ENCODE measurements around the gene TBPL1. TPM values are rescaled to one million over a fixed set of nuclear protein-coding genes. Genes with fewer than 3 reads are reported as not detected.

Gene TBPL1
- total and polyA plus RNA-seq, 4 donors, result 5.4 to 34.6 (median 11.5) TPM

DNA sequence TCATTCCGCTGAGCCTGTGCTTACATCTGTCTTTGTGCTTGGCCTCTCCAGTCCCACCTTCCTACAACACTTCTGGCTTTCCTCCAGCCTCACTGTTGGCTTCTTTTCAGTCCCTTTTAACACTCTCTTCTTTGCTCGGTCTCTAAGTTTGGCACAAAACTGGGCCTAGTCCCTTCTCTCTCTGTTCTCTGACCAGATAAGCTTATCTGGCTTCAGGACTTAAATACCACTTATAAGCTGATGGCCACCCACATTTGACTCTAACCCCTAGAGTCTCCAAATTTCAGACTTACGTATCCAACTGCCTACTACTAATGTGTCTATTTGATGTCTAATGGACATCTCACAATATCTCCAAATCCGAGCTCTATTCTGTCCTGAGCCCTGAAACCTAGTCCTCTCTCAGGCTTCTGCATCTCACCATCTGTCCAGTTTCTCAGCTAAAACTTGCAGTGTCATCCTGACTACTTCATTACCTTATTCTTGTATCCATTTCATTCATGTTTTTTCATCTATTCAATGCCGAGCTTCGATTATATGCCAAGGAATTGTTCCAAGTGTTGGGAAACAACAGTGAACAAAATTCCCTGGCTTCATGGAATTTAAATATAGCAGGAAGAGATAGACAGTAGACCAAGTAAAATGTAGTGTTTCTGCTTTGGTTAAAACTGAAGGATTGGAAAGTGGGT is 40.1 kb downstream of the TBPL1 start:
- TF ChIP-seq JUND (IDR thresholded peaks at IDR 0.05), result no peak
- TF ChIP-seq GABPA (IDR thresholded peaks at IDR 0.05 in 1 of 2, conservative IDR thresholded peaks at IDR 0.05 in 1 of 2), result no peak
- no peak for DNase-seq (ENCODE audit: low spot score)
- 77% methylated on average over 6 of the region's 6 CpGs for WGBS
- peaks cover 0 to 9% (median 0%) of the 10 kb centered on the region in 4 donors for H3K36me3 ChIP-seq (ENCODE audit: control insufficient read depth in 4 of 4, insufficient read depth in 3 of 4, low read depth in 1 of 4, low read length in 3 of 4)
- no peaks in the 10 kb centered on the region for H3K9me3 ChIP-seq (ENCODE audit: control insufficient read depth in 4 of 4, low read length in 3 of 4)
- H3K27me3 ChIP-seq (ENCODE audit: control insufficient read depth in 4 of 4, insufficient read depth in 4 of 4, low read length in 3 of 4), result no peaks in the 10 kb centered on the region
- H3K4me3 ChIP-seq (ENCODE audit: low read depth in 1 of 3, low read length in 3 of 3), result no peak overlapping the region
- H3K9ac ChIP-seq (ENCODE audit: low read depth in 1 of 2, low read length in 2 of 2), result no peak overlapping the region
- H3K27ac ChIP-seq (ENCODE audit: low read depth in 1 of 2, low read length in 2 of 2), result no peak overlapping the region
- H3K4me1 ChIP-seq (ENCODE audit: control insufficient read depth in 4 of 4, insufficient read depth in 4 of 4, low read length in 3 of 4), result no peaks in the 10 kb centered on the region

- Histone ChIP-seq H3K27me3 (ENCODE audit: control insufficient read depth in 4 of 4, insufficient read depth in 4 of 4, low read length in 3 of 4) (no peaks in the 10 kb centered on the region), H3K9ac (ENCODE audit: low read depth in 1 of 2, low read length in 2 of 2) (no peak overlapping the region), H3K4me3 (ENCODE audit: low read depth in 1 of 3, low read length in 3 of 3) (no peak overlapping the region), H3K9me3 (ENCODE audit: control insufficient read depth in 4 of 4, low read length in 3 of 4) (no peaks in the 10 kb centered on the region), H3K36me3 (ENCODE audit: control insufficient read depth in 4 of 4, insufficient read depth in 3 of 4, low read depth in 1 of 4, low read length in 3 of 4) (peaks cover 0 to 5% (median 0%) of the 10 kb centered on the region in 4 donors), H3K4me1 (ENCODE audit: control insufficient read depth in 4 of 4, insufficient read depth in 4 of 4, low read length in 3 of 4) (peaks cover 0 to 8% (median 0%) of the 10 kb centered on the region in 4 donors), H3K27ac (ENCODE audit: low read depth in 1 of 2, low read length in 2 of 2) (no peak overlapping the region)
- 93% methylated on average over 3 of the region's 3 CpGs for WGBS
- TF ChIP-seq RXRA (IDR thresholded peaks at IDR 0.05) (no peak), HNF4G (IDR thresholded peaks at IDR 0.05) (no peak), ZBTB33 (IDR thresholded peaks at IDR 0.05) (no peak), EGR1 (IDR thresholded peaks at IDR 0.05; ENCODE audit: low read depth in 2 of 2) (no peak), FOXA1 (IDR thresholded peaks at IDR 0.05) (no peak), CTCF (IDR thresholded peaks at IDR 0.05; ENCODE audit: low read depth, low read length, missing input control) (no peak), FOXA2 (IDR thresholded peaks at IDR 0.05) (no peak)
- no peak for DNase-seq (ENCODE audit: low spot score)
Measured at GRCh38 chr6:133995296-133995695, 42.3 kb downstream of the TBPL1 start.

- H3K9me3 ChIP-seq (ENCODE audit: control insufficient read depth in 4 of 4, low read length in 3 of 4), result no peaks in the 10 kb centered on the region
- H3K9ac ChIP-seq (ENCODE audit: low read depth in 1 of 2, low read length in 2 of 2), result no peak overlapping the region
- H3K4me3 ChIP-seq (ENCODE audit: low read depth in 1 of 3, low read length in 3 of 3), result no peak overlapping the region
- DNase-seq (ENCODE audit: low spot score), result no peak
- no peaks in the 10 kb centered on the region for H3K27me3 ChIP-seq (ENCODE audit: control insufficient read depth in 4 of 4, insufficient read depth in 4 of 4, low read length in 3 of 4)
- H3K36me3 ChIP-seq (ENCODE audit: control insufficient read depth in 4 of 4, insufficient read depth in 3 of 4, low read depth in 1 of 4, low read length in 3 of 4), result peaks cover 0 to 1% (median 0%) of the 10 kb centered on the region in 4 donors
- H3K4me1 ChIP-seq (ENCODE audit: control insufficient read depth in 4 of 4, insufficient read depth in 4 of 4, low read length in 3 of 4), result peaks cover 0 to 8% (median 0%) of the 10 kb centered on the region in 4 donors
- H3K27ac ChIP-seq (ENCODE audit: low read depth in 1 of 2, low read length in 2 of 2), result no peak overlapping the region
- 90% methylated on average over 3 of the region's 3 CpGs for WGBS
- TF ChIP-seq GABPA (IDR thresholded peaks at IDR 0.05 in 1 of 2, conservative IDR thresholded peaks at IDR 0.05 in 1 of 2), result no peak
- TF ChIP-seq, protein P1, sequence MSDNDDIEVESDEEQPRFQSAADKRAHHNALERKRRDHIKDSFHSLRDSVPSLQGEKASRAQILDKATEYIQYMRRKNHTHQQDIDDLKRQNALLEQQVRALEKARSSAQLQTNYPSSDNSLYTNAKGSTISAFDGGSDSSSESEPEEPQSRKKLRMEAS (IDR thresholded peaks at IDR 0.05), result no peak
- no peak for TF ChIP-seq TAF1 (conservative IDR thresholded peaks at IDR 0.05)
- TF ChIP-seq FOXA1 (IDR thresholded peaks at IDR 0.05), result no peak
- no peak for TF ChIP-seq ZBTB33 (IDR thresholded peaks at IDR 0.05)
- no peak for TF ChIP-seq SP1 (IDR thresholded peaks at IDR 0.05)
- TF ChIP-seq RXRA (IDR thresholded peaks at IDR 0.05), result no peak
- TF ChIP-seq EGR1 (IDR thresholded peaks at IDR 0.05; ENCODE audit: low read depth in 2 of 2), result no peak
- no peak for TF ChIP-seq YY1 (IDR thresholded peaks at IDR 0.05)
- TF ChIP-seq CTCF (IDR thresholded peaks at IDR 0.05; ENCODE audit: low read depth, low read length, missing input control), result no peak
- TF ChIP-seq REST (IDR thresholded peaks at IDR 0.05), result no peak
Measured at GRCh38 chr6:133995758-133996157, 42.7 kb downstream of the TBPL1 start.

All from liver (tissue), 9 donors.